ENCODE measurements around the gene LRRFIP2. TPM values are rescaled to one million over a fixed set of nuclear protein-coding genes. Genes with fewer than 3 reads are reported as not detected.

The LRRFIP2 gene
- total RNA-seq, 1 donor from 2014 or later, result 36.7 TPM

GRCh38 chr3:37092484-37092883, 81.9 kb downstream of the LRRFIP2 start:
- no peaks in the 10 kb centered on the region for H3K4me1 ChIP-seq
- no peaks in the 10 kb centered on the region for H4K20me1 ChIP-seq (ENCODE audit: low read depth)
- no peaks in the 10 kb centered on the region for H3K36me3 ChIP-seq
- no peak overlapping the region for H3K27ac Mint-ChIP-seq
- H2AFZ ChIP-seq (replicated peaks), result no peak overlapping the region
- H3K4me2 ChIP-seq, result no peak overlapping the region
- no peak overlapping the region for H3K9ac ChIP-seq
- H3K27me3 Mint-ChIP-seq (ENCODE audit: insufficient read depth, low read depth), result no peaks in the 10 kb centered on the region
- no peaks in the 10 kb centered on the region for H3K79me2 ChIP-seq (ENCODE audit: low read depth)
- peaks cover 3% of the 10 kb centered on the region for H3K36me3 Mint-ChIP-seq
- DNase-seq (ENCODE audit: low spot score), result no peak
- H3F3A ChIP-seq (ENCODE audit: low read depth), result no peaks in the 10 kb centered on the region
- no peaks in the 10 kb centered on the region for H3K9me3 Mint-ChIP-seq
- TF ChIP-seq EZH2 (IDR thresholded peaks at IDR 0.05) (no peak), EZH2phosphoT487 (IDR thresholded peaks at IDR 0.05) (no peak), CTCF (IDR thresholded peaks at IDR 0.05) (no peak)
- no peak overlapping the region for H3K4me3 ChIP-seq
- H3K27ac ChIP-seq, result no peak overlapping the region
- H3K4me3 Mint-ChIP-seq, result no peak overlapping the region
- H3K27me3 ChIP-seq, result no peaks in the 10 kb centered on the region
- no peaks in the 10 kb centered on the region for H3K9me3 ChIP-seq (ENCODE audit: low read depth)
- H3K4me1 Mint-ChIP-seq, result peaks cover 9% of the 10 kb centered on the region

GRCh38 chr3:37087870-37088269, 86.5 kb downstream of the LRRFIP2 start:
- H3K36me3 Mint-ChIP-seq, result peaks cover 7% of the 10 kb centered on the region
- H3K9me3 Mint-ChIP-seq, result no peaks in the 10 kb centered on the region
- H3K4me3 ChIP-seq, result no peak overlapping the region
- no peaks in the 10 kb centered on the region for H3K27me3 ChIP-seq
- H3K4me1 ChIP-seq, result no peaks in the 10 kb centered on the region
- no peak overlapping the region for H3K27ac ChIP-seq
- H3K27me3 Mint-ChIP-seq (ENCODE audit: insufficient read depth, low read depth), result no peaks in the 10 kb centered on the region
- H3K36me3 ChIP-seq, result no peaks in the 10 kb centered on the region
- H3K27ac Mint-ChIP-seq, result no peak overlapping the region
- H3K4me3 Mint-ChIP-seq, result no peak overlapping the region
- no peaks in the 10 kb centered on the region for H3K4me1 Mint-ChIP-seq
- TF ChIP-seq EZH2phosphoT487 (IDR thresholded peaks at IDR 0.05), result no peak
- no peak for TF ChIP-seq CTCF (IDR thresholded peaks at IDR 0.05)
- TF ChIP-seq EZH2 (IDR thresholded peaks at IDR 0.05), result no peak
- H3K9me3 ChIP-seq (ENCODE audit: low read depth), result no peaks in the 10 kb centered on the region
- H2AFZ ChIP-seq (replicated peaks), result no peak overlapping the region
- no peak overlapping the region for H3K4me2 ChIP-seq
- no peaks in the 10 kb centered on the region for H3K79me2 ChIP-seq (ENCODE audit: low read depth)
- H3F3A ChIP-seq (ENCODE audit: low read depth), result no peaks in the 10 kb centered on the region
- H3K9ac ChIP-seq, result no peak overlapping the region
- no peak for DNase-seq (ENCODE audit: low spot score)
- H4K20me1 ChIP-seq (ENCODE audit: low read depth), result no peaks in the 10 kb centered on the region

- DNase-seq (ENCODE audit: low spot score), result no peak
- Histone ChIP-seq H3K4me2 (no peak overlapping the region), H2AFZ (replicated peaks) (no peak overlapping the region), H3K36me3 (no peaks in the 10 kb centered on the region), H3K4me3 (no peak overlapping the region), H3K79me2 (ENCODE audit: low read depth) (no peaks in the 10 kb centered on the region), H4K20me1 (ENCODE audit: low read depth) (no peaks in the 10 kb centered on the region), H3K9me3 (ENCODE audit: low read depth) (no peaks in the 10 kb centered on the region), H3K9ac (no peak overlapping the region), H3K27ac (no peak overlapping the region), H3K4me1 (no peaks in the 10 kb centered on the region), H3F3A (ENCODE audit: low read depth) (no peaks in the 10 kb centered on the region), H3K27me3 (no peaks in the 10 kb centered on the region)
- no peaks in the 10 kb centered on the region for H3K9me3 Mint-ChIP-seq
- no peaks in the 10 kb centered on the region for H3K27me3 Mint-ChIP-seq (ENCODE audit: insufficient read depth, low read depth)
- H3K36me3 Mint-ChIP-seq, result peaks cover 13% of the 10 kb centered on the region
- H3K4me3 Mint-ChIP-seq, result no peak overlapping the region
- H3K4me1 Mint-ChIP-seq, result no peaks in the 10 kb centered on the region
- no peak overlapping the region for H3K27ac Mint-ChIP-seq
- no peak for TF ChIP-seq EZH2phosphoT487 (IDR thresholded peaks at IDR 0.05)
- TF ChIP-seq CTCF (IDR thresholded peaks at IDR 0.05), result no peak
- no peak for TF ChIP-seq EZH2 (IDR thresholded peaks at IDR 0.05)
Observed at GRCh38 chr3:37086918-37087317, 87.5 kb downstream of the LRRFIP2 start.
